SK-N-SH treated with all-trans-retinoic acid at 6 μM for 48 hours (cell line): ENCODE data around the gene MYO1A.

Source experiments
- ATAC-seq: fragments of 200-7000 bp; cut with Tn5 transposase; 3 replicates; pipeline ENCODE4 v1.9.1; 2020; ENCODE audit warnings: mild to moderate bottlenecking, moderate library complexity
- BACH2 ChIP-seq: fragments of 250-450 bp; sonication (Bioruptor Pico); IDR thresholded peaks from 2 replicates; pipeline ENCODE4 v1.9.0; 2021; ENCODE audit warnings: mild to moderate bottlenecking, borderline replicate concordance
- ESRRG ChIP-seq: fragments of 250-450 bp; sonication (Bioruptor Pico); IDR thresholded peaks from 2 replicates; pipeline ENCODE4 v1.6.1; 2021; ENCODE audit warnings: mild to moderate bottlenecking
- GLIS3 ChIP-seq: fragments of 250-450 bp; sonication (Bioruptor Pico); IDR thresholded peaks from 2 replicates; pipeline ENCODE4 v1.5.0; 2020; ENCODE audit warnings: mild to moderate bottlenecking, moderate library complexity
- ISL1 ChIP-seq: fragments of 250-450 bp; sonication (Bioruptor Pico); IDR thresholded peaks from 2 replicates; pipeline ENCODE4 v2.1.2; 2022; ENCODE audit warnings: mild to moderate bottlenecking, moderate library complexity
- OSR1 ChIP-seq: fragments of 250-450 bp; sonication (Bioruptor Pico); IDR thresholded peaks from 2 replicates; pipeline ENCODE4 v1.8.0; 2022; ENCODE audit warnings: moderate library complexity, mild to moderate bottlenecking, inconsistent platforms
- PPARA ChIP-seq: fragments of 250-450 bp; sonication (Bioruptor Pico); IDR thresholded peaks from 2 replicates; pipeline ENCODE4 v1.5.0; 2020; ENCODE audit warnings: mild to moderate bottlenecking, borderline replicate concordance
- RARB ChIP-seq: fragments of 250-450 bp; sonication (Bioruptor Pico); IDR thresholded peaks from 2 replicates; pipeline ENCODE4 v1.8.0; 2021; ENCODE audit warnings: mild to moderate bottlenecking, moderate library complexity
- SNAI2 ChIP-seq: fragments of 250-450 bp; sonication (Bioruptor Pico); IDR thresholded peaks from 2 replicates; pipeline ENCODE4 v1.5.0; 2020; ENCODE audit warnings: mild to moderate bottlenecking, moderate library complexity
- TCF4 ChIP-seq: fragments of 250-450 bp; sonication (Bioruptor Pico); IDR thresholded peaks from 2 replicates; pipeline ENCODE4 v1.8.0; 2021; ENCODE audit warnings: mild to moderate bottlenecking, moderate library complexity, borderline replicate concordance
- TOX ChIP-seq: fragments of 250-450 bp; sonication (Bioruptor Pico); IDR thresholded peaks from 2 replicates; pipeline ENCODE4 v1.8.0; 2021; ENCODE audit warnings: mild to moderate bottlenecking, moderate library complexity, borderline replicate concordance
- ZC3H10 ChIP-seq: fragments of 250-450 bp; sonication (Bioruptor Pico); IDR thresholded peaks from 2 replicates; pipeline ENCODE4 v1.5.1; 2021; ENCODE audit warnings: mild to moderate bottlenecking, moderate library complexity
- ZFP3 ChIP-seq: fragments of 250-450 bp; sonication (Bioruptor Pico); IDR thresholded peaks from 2 replicates; pipeline ENCODE4 v1.5.0; 2020; ENCODE audit warnings: mild to moderate bottlenecking, moderate library complexity
- ZFP30 ChIP-seq: fragments of 450-650 bp; formaldehyde crosslinking; IDR thresholded peaks from 2 replicates; pipeline ENCODE4 v1.5.0; 2022; ENCODE audit warnings: mild to moderate bottlenecking, moderate library complexity
- ZNF565 ChIP-seq: fragments of 450-650 bp; formaldehyde crosslinking; conservative IDR thresholded peaks from 2 replicates; pipeline ENCODE4 v1.5.0; 2020; ENCODE audit warnings: low read depth, mild to moderate bottlenecking, moderate library complexity
- ZNF70 ChIP-seq: fragments of 450-650 bp; formaldehyde crosslinking; IDR thresholded peaks from 2 replicates; pipeline ENCODE4 v1.5.0; 2020; ENCODE audit warnings: mild to moderate bottlenecking, moderate library complexity
- ZNF8 ChIP-seq: fragments of 450-650 bp; formaldehyde crosslinking; IDR thresholded peaks from 2 replicates; pipeline ENCODE4 v1.5.0; 2020; ENCODE audit warnings: mild to moderate bottlenecking, moderate library complexity
- TF ChIP-seq, protein P1 (sequence below): fragments of 250-450 bp; sonication (Bioruptor Pico); IDR thresholded peaks from 2 replicates; pipeline ENCODE4 v1.5.1; 2021; ENCODE audit warnings: mild to moderate bottlenecking, moderate library complexity
- TF ChIP-seq, protein P2 (sequence below): fragments of 250-450 bp; sonication (Bioruptor Pico); IDR thresholded peaks from 2 replicates; pipeline ENCODE4 v1.8.0; 2021; ENCODE audit warnings: low read depth, mild to moderate bottlenecking, moderate library complexity, borderline replicate concordance
- TF ChIP-seq, protein P3 (sequence below): fragments of 250-450 bp; sonication (Bioruptor Pico); IDR thresholded peaks from 2 replicates; pipeline ENCODE4 v1.5.1; 2020; ENCODE audit warnings: low read depth, mild to moderate bottlenecking, moderate library complexity
- TF ChIP-seq, protein P4 (sequence below): fragments of 250-450 bp; sonication (Bioruptor Pico); IDR thresholded peaks from 2 replicates; pipeline ENCODE4 v1.5.0; 2020; ENCODE audit warnings: mild to moderate bottlenecking, moderate library complexity

The MYO1A gene

DNA sequence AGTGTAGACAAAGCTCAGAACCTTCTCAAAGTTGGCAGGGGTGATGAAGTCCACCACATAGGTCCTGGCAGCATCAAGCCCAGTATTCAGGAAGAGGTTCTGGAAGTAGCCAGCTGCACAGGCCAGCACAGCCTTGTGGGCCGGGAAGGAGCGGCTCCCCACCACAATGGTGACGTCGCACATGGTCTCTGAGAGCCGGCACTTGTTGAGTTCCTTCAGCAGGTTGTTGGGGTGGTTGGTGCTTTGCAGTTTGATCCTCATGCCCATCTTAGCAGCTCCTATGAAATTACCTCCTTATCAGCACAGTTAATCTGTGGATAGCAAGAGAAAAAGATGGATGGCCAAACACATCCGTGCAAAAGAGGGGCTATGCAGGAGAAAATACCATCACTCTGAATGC is 45.3 kb downstream of the MYO1A start:
- ATAC-seq, result no peak
- TF ChIP-seq, protein P1, sequence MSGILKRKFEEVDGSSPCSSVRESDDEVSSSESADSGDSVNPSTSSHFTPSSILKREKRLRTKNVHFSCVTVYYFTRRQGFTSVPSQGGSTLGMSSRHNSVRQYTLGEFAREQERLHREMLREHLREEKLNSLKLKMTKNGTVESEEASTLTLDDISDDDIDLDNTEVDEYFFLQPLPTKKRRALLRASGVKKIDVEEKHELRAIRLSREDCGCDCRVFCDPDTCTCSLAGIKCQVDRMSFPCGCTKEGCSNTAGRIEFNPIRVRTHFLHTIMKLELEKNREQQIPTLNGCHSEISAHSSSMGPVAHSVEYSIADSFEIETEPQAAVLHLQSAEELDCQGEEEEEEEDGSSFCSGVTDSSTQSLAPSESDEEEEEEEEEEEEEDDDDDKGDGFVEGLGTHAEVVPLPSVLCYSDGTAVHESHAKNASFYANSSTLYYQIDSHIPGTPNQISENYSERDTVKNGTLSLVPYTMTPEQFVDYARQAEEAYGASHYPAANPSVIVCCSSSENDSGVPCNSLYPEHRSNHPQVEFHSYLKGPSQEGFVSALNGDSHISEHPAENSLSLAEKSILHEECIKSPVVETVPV (CRISPR knock-in tag), result no peak
- TF ChIP-seq, protein P2, sequence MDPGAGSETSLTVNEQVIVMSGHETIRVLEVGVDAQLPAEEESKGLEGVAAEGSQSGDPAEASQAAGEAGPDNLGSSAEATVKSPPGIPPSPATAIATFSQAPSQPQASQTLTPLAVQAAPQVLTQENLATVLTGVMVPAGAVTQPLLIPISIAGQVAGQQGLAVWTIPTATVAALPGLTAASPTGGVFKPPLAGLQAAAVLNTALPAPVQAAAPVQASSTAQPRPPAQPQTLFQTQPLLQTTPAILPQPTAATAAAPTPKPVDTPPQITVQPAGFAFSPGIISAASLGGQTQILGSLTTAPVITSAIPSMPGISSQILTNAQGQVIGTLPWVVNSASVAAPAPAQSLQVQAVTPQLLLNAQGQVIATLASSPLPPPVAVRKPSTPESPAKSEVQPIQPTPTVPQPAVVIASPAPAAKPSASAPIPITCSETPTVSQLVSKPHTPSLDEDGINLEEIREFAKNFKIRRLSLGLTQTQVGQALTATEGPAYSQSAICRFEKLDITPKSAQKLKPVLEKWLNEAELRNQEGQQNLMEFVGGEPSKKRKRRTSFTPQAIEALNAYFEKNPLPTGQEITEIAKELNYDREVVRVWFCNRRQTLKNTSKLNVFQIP (CRISPR knock-in tag), result no peak
- TF ChIP-seq ZFP30 (CRISPR knock-in tag) (no peak), RARB (CRISPR knock-in tag) (no peak), GLIS3 (CRISPR knock-in tag) (no peak), ZC3H10 (no peak), TCF4 (CRISPR knock-in tag) (no peak), ISL1 (no peak), ZNF70 (no peak), PPARA (no peak), BACH2 (CRISPR knock-in tag) (no peak)
- TF ChIP-seq, protein P3, sequence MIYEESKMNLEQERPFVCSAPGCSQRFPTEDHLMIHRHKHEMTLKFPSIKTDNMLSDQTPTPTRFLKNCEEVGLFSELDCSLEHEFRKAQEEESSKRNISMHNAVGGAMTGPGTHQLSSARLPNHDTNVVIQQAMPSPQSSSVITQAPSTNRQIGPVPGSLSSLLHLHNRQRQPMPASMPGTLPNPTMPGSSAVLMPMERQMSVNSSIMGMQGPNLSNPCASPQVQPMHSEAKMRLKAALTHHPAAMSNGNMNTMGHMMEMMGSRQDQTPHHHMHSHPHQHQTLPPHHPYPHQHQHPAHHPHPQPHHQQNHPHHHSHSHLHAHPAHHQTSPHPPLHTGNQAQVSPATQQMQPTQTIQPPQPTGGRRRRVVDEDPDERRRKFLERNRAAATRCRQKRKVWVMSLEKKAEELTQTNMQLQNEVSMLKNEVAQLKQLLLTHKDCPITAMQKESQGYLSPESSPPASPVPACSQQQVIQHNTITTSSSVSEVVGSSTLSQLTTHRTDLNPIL (CRISPR knock-in tag), result no peak

DNA sequence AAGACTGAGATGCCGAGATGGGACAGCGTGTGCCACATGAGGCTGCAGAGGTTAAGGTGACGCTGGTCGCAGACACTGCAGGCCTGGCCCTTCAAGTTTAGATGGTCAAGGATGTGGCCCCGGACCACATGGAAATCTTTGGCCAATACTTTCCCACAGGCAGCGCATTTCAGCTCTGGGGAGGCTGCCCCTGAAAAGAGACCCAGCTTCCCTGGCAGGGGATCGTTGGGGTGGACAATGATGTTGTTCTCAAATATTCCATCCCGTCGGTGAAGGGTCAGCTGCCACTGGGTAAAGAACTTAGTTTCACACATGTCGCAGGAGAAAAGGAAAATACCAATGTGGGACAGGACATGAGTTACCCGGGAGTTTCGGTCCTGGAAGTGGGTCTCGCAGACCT is 46.5 kb downstream of the MYO1A start:
- ATAC-seq, result no peak
- TF ChIP-seq, protein P4, sequence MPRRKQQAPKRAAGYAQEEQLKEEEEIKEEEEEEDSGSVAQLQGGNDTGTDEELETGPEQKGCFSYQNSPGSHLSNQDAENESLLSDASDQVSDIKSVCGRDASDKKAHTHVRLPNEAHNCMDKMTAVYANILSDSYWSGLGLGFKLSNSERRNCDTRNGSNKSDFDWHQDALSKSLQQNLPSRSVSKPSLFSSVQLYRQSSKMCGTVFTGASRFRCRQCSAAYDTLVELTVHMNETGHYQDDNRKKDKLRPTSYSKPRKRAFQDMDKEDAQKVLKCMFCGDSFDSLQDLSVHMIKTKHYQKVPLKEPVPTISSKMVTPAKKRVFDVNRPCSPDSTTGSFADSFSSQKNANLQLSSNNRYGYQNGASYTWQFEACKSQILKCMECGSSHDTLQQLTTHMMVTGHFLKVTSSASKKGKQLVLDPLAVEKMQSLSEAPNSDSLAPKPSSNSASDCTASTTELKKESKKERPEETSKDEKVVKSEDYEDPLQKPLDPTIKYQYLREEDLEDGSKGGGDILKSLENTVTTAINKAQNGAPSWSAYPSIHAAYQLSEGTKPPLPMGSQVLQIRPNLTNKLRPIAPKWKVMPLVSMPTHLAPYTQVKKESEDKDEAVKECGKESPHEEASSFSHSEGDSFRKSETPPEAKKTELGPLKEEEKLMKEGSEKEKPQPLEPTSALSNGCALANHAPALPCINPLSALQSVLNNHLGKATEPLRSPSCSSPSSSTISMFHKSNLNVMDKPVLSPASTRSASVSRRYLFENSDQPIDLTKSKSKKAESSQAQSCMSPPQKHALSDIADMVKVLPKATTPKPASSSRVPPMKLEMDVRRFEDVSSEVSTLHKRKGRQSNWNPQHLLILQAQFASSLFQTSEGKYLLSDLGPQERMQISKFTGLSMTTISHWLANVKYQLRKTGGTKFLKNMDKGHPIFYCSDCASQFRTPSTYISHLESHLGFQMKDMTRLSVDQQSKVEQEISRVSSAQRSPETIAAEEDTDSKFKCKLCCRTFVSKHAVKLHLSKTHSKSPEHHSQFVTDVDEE (CRISPR knock-in tag), result no peak
- no peak for TF ChIP-seq ZFP3 (CRISPR knock-in tag)
- no peak for TF ChIP-seq TOX (CRISPR knock-in tag)
- no peak for TF ChIP-seq SNAI2 (CRISPR knock-in tag)
- TF ChIP-seq ZNF70, result no peak
- TF ChIP-seq, all 23 proteins: peak for 0

DNA sequence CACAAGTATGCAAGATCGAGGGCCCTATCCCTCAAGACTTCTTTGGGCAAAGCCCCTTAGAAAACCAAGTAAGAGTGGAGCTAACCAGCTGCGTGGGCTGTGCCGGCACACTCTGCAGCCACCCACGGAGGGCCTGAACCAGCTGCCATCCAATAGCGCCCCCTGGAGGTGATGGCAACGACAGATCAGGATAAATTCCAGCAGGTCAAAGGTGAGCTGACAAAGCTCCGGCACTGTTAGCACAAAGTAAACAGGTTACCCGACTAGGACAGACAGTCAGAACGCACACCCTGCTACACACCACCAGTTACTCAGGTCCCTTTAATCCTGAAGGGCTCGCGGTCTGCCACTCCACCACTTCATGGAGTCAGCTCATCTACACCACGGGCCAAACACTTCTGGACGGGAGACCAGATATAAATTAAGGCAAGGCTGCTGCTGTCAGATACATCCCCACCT is 48.5 kb downstream of the MYO1A start:
- TF ChIP-seq ZFP30 (CRISPR knock-in tag) (no peak), ESRRG (CRISPR knock-in tag) (no peak), SNAI2 (CRISPR knock-in tag) (no peak), ZNF8 (CRISPR knock-in tag) (no peak), GLIS3 (CRISPR knock-in tag) (no peak), ZNF565 (CRISPR knock-in tag) (no peak), TCF4 (CRISPR knock-in tag) (no peak), TOX (CRISPR knock-in tag) (no peak), OSR1 (no peak), ZC3H10 (no peak), BACH2 (CRISPR knock-in tag) (no peak), RARB (CRISPR knock-in tag) (no peak)
- TF ChIP-seq, protein P4 (CRISPR knock-in tag), result no peak
- TF ChIP-seq, protein P1 (CRISPR knock-in tag), result no peak
- TF ChIP-seq, protein P2 (CRISPR knock-in tag), result no peak
- ATAC-seq, result peak; percentile 49; the same call in 2 of the 3 replicates
